ENCODE data around the gene CTBP2. TPM values are rescaled to one million over a fixed set of nuclear protein-coding genes. Genes with fewer than 3 reads are reported as not detected.

Gene CTBP2
- total RNA-seq, 2 experiments from 2014 or later = 0.12 to 0.21 TPM

GRCh38 chr10:125134483-125134848 is 25.9 kb downstream of the CTBP2 start:
- no peaks in the 10 kb centered on the region for H3K4me1 Mint-ChIP-seq
- H3K27me3 Mint-ChIP-seq = peaks cover 3% of the 10 kb centered on the region
- POLR2A ChIA-PET = no interaction called here
- no peak overlapping the region for H3K27ac Mint-ChIP-seq
- CTCF ChIA-PET = no interaction called here
- ATAC-seq (no peak), DNase-seq (no peak)
- H3K9me3 Mint-ChIP-seq (ENCODE audit: low read depth) = no peaks in the 10 kb centered on the region
- intact Hi-C loops (cut with DNase I, micrococcal nuclease) = no loop called here
- no peaks in the 10 kb centered on the region for H3K36me3 Mint-ChIP-seq (ENCODE audit: low read depth)
- no peak overlapping the region for H3K4me3 Mint-ChIP-seq

GRCh38 chr10:125133696-125134482 is 26.5 kb downstream of the CTBP2 start:
- POLR2A ChIA-PET = no interaction called here
- intact Hi-C loops (cut with DNase I, micrococcal nuclease) = no loop called here
- Mint-ChIP-seq H3K9me3 (ENCODE audit: low read depth) (no peaks in the 10 kb centered on the region), H3K27ac (no peak overlapping the region), H3K4me3 (no peak overlapping the region), H3K36me3 (ENCODE audit: low read depth) (no peaks in the 10 kb centered on the region), H3K4me1 (no peaks in the 10 kb centered on the region), H3K27me3 (peaks cover 3% of the 10 kb centered on the region)
- DNase-seq = no peak
- ATAC-seq = no peak
- CTCF ChIA-PET = no interaction called here

- H3K27ac Mint-ChIP-seq = no peak overlapping the region
- DNase-seq = no peak
- no peaks in the 10 kb centered on the region for H3K36me3 Mint-ChIP-seq (ENCODE audit: low read depth)
- intact Hi-C loops (cut with DNase I, micrococcal nuclease) = no loop called here
- no peaks in the 10 kb centered on the region for H3K9me3 Mint-ChIP-seq (ENCODE audit: low read depth)
- no peak overlapping the region for H3K4me3 Mint-ChIP-seq
- CTCF ChIA-PET = no interaction called here
- POLR2A ChIA-PET = no interaction called here
- H3K4me1 Mint-ChIP-seq = no peaks in the 10 kb centered on the region
- H3K27me3 Mint-ChIP-seq = peaks cover 3% of the 10 kb centered on the region
- ATAC-seq = no peak
These were observed 28.0 kb downstream of the CTBP2 start for GRCh38 chr10:125132344-125132743.

- ChIA-PET POLR2A (no interaction called here), CTCF (no interaction called here)
- Mint-ChIP-seq H3K4me1 (no peaks in the 10 kb centered on the region), H3K36me3 (ENCODE audit: low read depth) (no peaks in the 10 kb centered on the region), H3K27ac (no peak overlapping the region), H3K27me3 (peaks cover 3% of the 10 kb centered on the region), H3K9me3 (ENCODE audit: low read depth) (no peaks in the 10 kb centered on the region), H3K4me3 (no peak overlapping the region)
- DNase-seq = no peak
- intact Hi-C loops (cut with DNase I, micrococcal nuclease) = no loop called here
- ATAC-seq = no peak
These were observed 29.4 kb downstream of the CTBP2 start for GRCh38 chr10:125130916-125131315.

GRCh38 chr10:125130260-125130659 is 30.1 kb downstream of the CTBP2 start:
- H3K36me3 Mint-ChIP-seq (ENCODE audit: low read depth) = no peaks in the 10 kb centered on the region
- H3K27ac Mint-ChIP-seq = no peak overlapping the region
- H3K4me1 Mint-ChIP-seq = no peaks in the 10 kb centered on the region
- intact Hi-C loops (cut with DNase I, micrococcal nuclease) = no loop called here
- ChIA-PET POLR2A (no interaction called here), CTCF (interaction anchor here (0.7 kb wide), 1 partner anchor 73 kb away, joined by 3 read pairs; no protein-coding TSS in a partner anchor)
- no peak overlapping the region for H3K4me3 Mint-ChIP-seq
- peaks cover 3% of the 10 kb centered on the region for H3K27me3 Mint-ChIP-seq
- DNase-seq = no peak
- H3K9me3 Mint-ChIP-seq (ENCODE audit: low read depth) = no peaks in the 10 kb centered on the region
- no peak for ATAC-seq

GRCh38 chr10:125129076-125129458 is 31.3 kb downstream of the CTBP2 start:
- Mint-ChIP-seq H3K9me3 (ENCODE audit: low read depth) (no peaks in the 10 kb centered on the region), H3K27ac (no peak overlapping the region), H3K27me3 (peaks cover 3% of the 10 kb centered on the region), H3K4me3 (no peak overlapping the region), H3K4me1 (no peaks in the 10 kb centered on the region), H3K36me3 (ENCODE audit: low read depth) (no peaks in the 10 kb centered on the region)
- intact Hi-C loops (cut with DNase I, micrococcal nuclease) = no loop called here
- ChIA-PET POLR2A (no interaction called here), CTCF (no interaction called here)
- no peak for ATAC-seq
- no peak for DNase-seq

GRCh38 chr10:125128397-125129075 is 31.8 kb downstream of the CTBP2 start:
- DNase-seq (no peak), ATAC-seq (no peak)
- H3K4me1 Mint-ChIP-seq = no peaks in the 10 kb centered on the region
- H3K4me3 Mint-ChIP-seq = no peak overlapping the region
- H3K27me3 Mint-ChIP-seq = no peaks in the 10 kb centered on the region
- no peak overlapping the region for H3K27ac Mint-ChIP-seq
- H3K36me3 Mint-ChIP-seq (ENCODE audit: low read depth) = no peaks in the 10 kb centered on the region
- ChIA-PET POLR2A (no interaction called here), CTCF (interaction anchor here (1.1 kb wide), 1 partner anchor 11 kb away, joined by 3 read pairs; no protein-coding TSS in a partner anchor)
- no peaks in the 10 kb centered on the region for H3K9me3 Mint-ChIP-seq (ENCODE audit: low read depth)
- intact Hi-C loops (cut with DNase I, micrococcal nuclease) = no loop called here

- no peak overlapping the region for H3K4me3 Mint-ChIP-seq
- ATAC-seq (no peak), DNase-seq (no peak)
- no peaks in the 10 kb centered on the region for H3K9me3 Mint-ChIP-seq (ENCODE audit: low read depth)
- no peaks in the 10 kb centered on the region for H3K36me3 Mint-ChIP-seq (ENCODE audit: low read depth)
- intact Hi-C loops (cut with DNase I, micrococcal nuclease) = no loop called here
- H3K4me1 Mint-ChIP-seq = no peaks in the 10 kb centered on the region
- ChIA-PET POLR2A (no interaction called here), CTCF (interaction anchor here (1.1 kb wide), 1 partner anchor 11 kb away, joined by 3 read pairs; no protein-coding TSS in a partner anchor)
- no peak overlapping the region for H3K27ac Mint-ChIP-seq
- no peaks in the 10 kb centered on the region for H3K27me3 Mint-ChIP-seq
These were observed 32.4 kb downstream of the CTBP2 start for GRCh38 chr10:125127986-125128385.

- H3K4me3 Mint-ChIP-seq = no peak overlapping the region
- ChIA-PET POLR2A (no interaction called here), CTCF (interaction anchor here (1.1 kb wide), 1 partner anchor 12 kb away, joined by 3 read pairs; no protein-coding TSS in a partner anchor)
- no peaks in the 10 kb centered on the region for H3K36me3 Mint-ChIP-seq (ENCODE audit: low read depth)
- no peaks in the 10 kb centered on the region for H3K4me1 Mint-ChIP-seq
- H3K27ac Mint-ChIP-seq = no peak overlapping the region
- ATAC-seq (no peak), DNase-seq (no peak)
- no peaks in the 10 kb centered on the region for H3K27me3 Mint-ChIP-seq
- intact Hi-C loops (cut with DNase I, micrococcal nuclease) = no loop called here
- H3K9me3 Mint-ChIP-seq (ENCODE audit: low read depth) = no peaks in the 10 kb centered on the region
These were observed 33.3 kb downstream of the CTBP2 start for GRCh38 chr10:125127110-125127509.

- intact Hi-C loops (cut with DNase I, micrococcal nuclease) = no loop called here
- POLR2A ChIA-PET = no interaction called here
- no peak overlapping the region for H3K27ac Mint-ChIP-seq
- H3K4me3 Mint-ChIP-seq = no peak overlapping the region
- DNase-seq (no peak), ATAC-seq (no peak)
- H3K27me3 Mint-ChIP-seq = no peaks in the 10 kb centered on the region
- H3K36me3 Mint-ChIP-seq (ENCODE audit: low read depth) = no peaks in the 10 kb centered on the region
- H3K9me3 Mint-ChIP-seq (ENCODE audit: low read depth) = no peaks in the 10 kb centered on the region
- no peaks in the 10 kb centered on the region for H3K4me1 Mint-ChIP-seq
- CTCF ChIA-PET = no interaction called here
These were observed 34.2 kb downstream of the CTBP2 start for GRCh38 chr10:125125951-125126735.

- CTCF ChIA-PET = interaction anchor here (1.2 kb wide), 1 partner anchor 12 kb away, joined by 4 read pairs; no protein-coding TSS in a partner anchor
- DNase-seq = no peak
- H3K36me3 Mint-ChIP-seq (ENCODE audit: low read depth) = no peaks in the 10 kb centered on the region
- H3K4me1 Mint-ChIP-seq = no peaks in the 10 kb centered on the region
- POLR2A ChIA-PET = no interaction called here
- intact Hi-C loops (cut with DNase I, micrococcal nuclease) = no loop called here
- no peaks in the 10 kb centered on the region for H3K9me3 Mint-ChIP-seq (ENCODE audit: low read depth)
- no peak overlapping the region for H3K4me3 Mint-ChIP-seq
- no peak for ATAC-seq
- H3K27ac Mint-ChIP-seq = no peak overlapping the region
- no peaks in the 10 kb centered on the region for H3K27me3 Mint-ChIP-seq
These were observed 35.5 kb downstream of the CTBP2 start for GRCh38 chr10:125124907-125125306.

- CTCF ChIA-PET = interaction anchor here (1.2 kb wide), 1 partner anchor 12 kb away, joined by 4 read pairs; no protein-coding TSS in a partner anchor
- Mint-ChIP-seq H3K4me3 (no peak overlapping the region), H3K36me3 (ENCODE audit: low read depth) (no peaks in the 10 kb centered on the region), H3K4me1 (no peaks in the 10 kb centered on the region), H3K27ac (no peak overlapping the region), H3K27me3 (no peaks in the 10 kb centered on the region), H3K9me3 (ENCODE audit: low read depth) (no peaks in the 10 kb centered on the region)
- ATAC-seq (no peak), DNase-seq (no peak)
- POLR2A ChIA-PET = no interaction called here
- intact Hi-C loops (cut with DNase I, micrococcal nuclease) = no loop called here
These were observed 36.3 kb downstream of the CTBP2 start for GRCh38 chr10:125124115-125124487.
